ENCODE measurements around the gene GPRIN3.

The GPRIN3 gene

GRCh38 chr4:89267846-89268245 lies 39.8 kb downstream of the GPRIN3 start:
- no peaks in the 10 kb centered on the region for H3K4me1 ChIP-seq (ENCODE audit: insufficient read depth, low read length, poor library complexity, severe bottlenecking)
- no peak for TF ChIP-seq CTCF (conservative IDR thresholded peaks at IDR 0.05; ENCODE audit: low read length)
- no peak for TF ChIP-seq EZH2phosphoT487 (IDR thresholded peaks at IDR 0.05; ENCODE audit: borderline replicate concordance)
- H3F3A ChIP-seq (ENCODE audit: low read depth) = no peaks in the 10 kb centered on the region
- H3K9ac ChIP-seq (ENCODE audit: low read depth, low read length, poor library complexity, severe bottlenecking) = no peak overlapping the region
- H3K9me2 ChIP-seq (replicated peaks; ENCODE audit: low read depth, low read length) = no peaks in the 10 kb centered on the region
- no peak overlapping the region for H3K4me3 ChIP-seq (ENCODE audit: low read length, poor library complexity, severe bottlenecking)
- no peak overlapping the region for H3K4me2 ChIP-seq (ENCODE audit: low read depth, low read length, poor library complexity, severe bottlenecking)
- H3K9me3 ChIP-seq (ENCODE audit: insufficient read depth, low read depth, low read length) = no peaks in the 10 kb centered on the region
- H3K36me3 ChIP-seq (ENCODE audit: insufficient read depth, low read length) = no peaks in the 10 kb centered on the region
- no peaks in the 10 kb centered on the region for H3K79me2 ChIP-seq (ENCODE audit: insufficient read depth, low read length)
- H2AFZ ChIP-seq (ENCODE audit: low read length) = no peak overlapping the region
- H4K20me1 ChIP-seq (ENCODE audit: insufficient read depth, low read length, poor library complexity, severe bottlenecking) = no peaks in the 10 kb centered on the region
- H3K27me3 ChIP-seq (ENCODE audit: insufficient read depth, low read length, poor library complexity, severe bottlenecking) = no peaks in the 10 kb centered on the region

GRCh38 chr4:89267392-89267791 lies 40.2 kb downstream of the GPRIN3 start:
- Histone ChIP-seq H3K79me2 (ENCODE audit: insufficient read depth, low read length) (no peaks in the 10 kb centered on the region), H4K20me1 (ENCODE audit: insufficient read depth, low read length, poor library complexity, severe bottlenecking) (no peaks in the 10 kb centered on the region), H3K9ac (ENCODE audit: low read depth, low read length, poor library complexity, severe bottlenecking) (no peak overlapping the region), H3K9me2 (replicated peaks; ENCODE audit: low read depth, low read length) (no peaks in the 10 kb centered on the region), H3K27me3 (ENCODE audit: insufficient read depth, low read length, poor library complexity, severe bottlenecking) (no peaks in the 10 kb centered on the region), H3K9me3 (ENCODE audit: insufficient read depth, low read depth, low read length) (no peaks in the 10 kb centered on the region), H3K4me1 (ENCODE audit: insufficient read depth, low read length, poor library complexity, severe bottlenecking) (no peaks in the 10 kb centered on the region), H3K36me3 (ENCODE audit: insufficient read depth, low read length) (no peaks in the 10 kb centered on the region), H3F3A (ENCODE audit: low read depth) (no peaks in the 10 kb centered on the region), H2AFZ (ENCODE audit: low read length) (no peak overlapping the region), H3K4me2 (ENCODE audit: low read depth, low read length, poor library complexity, severe bottlenecking) (no peak overlapping the region), H3K4me3 (ENCODE audit: low read length, poor library complexity, severe bottlenecking) (no peak overlapping the region)
- TF ChIP-seq EZH2phosphoT487 (IDR thresholded peaks at IDR 0.05; ENCODE audit: borderline replicate concordance) = no peak
- TF ChIP-seq CTCF (conservative IDR thresholded peaks at IDR 0.05; ENCODE audit: low read length) = no peak

- Histone ChIP-seq H3K79me2 (ENCODE audit: insufficient read depth, low read length) (no peaks in the 10 kb centered on the region), H3K36me3 (ENCODE audit: insufficient read depth, low read length) (no peaks in the 10 kb centered on the region), H3K9ac (ENCODE audit: low read depth, low read length, poor library complexity, severe bottlenecking) (no peak overlapping the region), H3K27me3 (ENCODE audit: insufficient read depth, low read length, poor library complexity, severe bottlenecking) (no peaks in the 10 kb centered on the region), H2AFZ (ENCODE audit: low read length) (no peak overlapping the region), H3K9me2 (replicated peaks; ENCODE audit: low read depth, low read length) (no peaks in the 10 kb centered on the region), H4K20me1 (ENCODE audit: insufficient read depth, low read length, poor library complexity, severe bottlenecking) (no peaks in the 10 kb centered on the region), H3K4me1 (ENCODE audit: insufficient read depth, low read length, poor library complexity, severe bottlenecking) (no peaks in the 10 kb centered on the region), H3K4me2 (ENCODE audit: low read depth, low read length, poor library complexity, severe bottlenecking) (no peak overlapping the region), H3K4me3 (ENCODE audit: low read length, poor library complexity, severe bottlenecking) (no peak overlapping the region), H3K9me3 (ENCODE audit: insufficient read depth, low read depth, low read length) (no peaks in the 10 kb centered on the region), H3F3A (ENCODE audit: low read depth) (no peaks in the 10 kb centered on the region)
- TF ChIP-seq EZH2phosphoT487 (IDR thresholded peaks at IDR 0.05; ENCODE audit: borderline replicate concordance) (no peak), CTCF (conservative IDR thresholded peaks at IDR 0.05; ENCODE audit: low read length) (no peak)
These were observed 41.5 kb downstream of the GPRIN3 start for GRCh38 chr4:89266128-89266527.

Data from Loucy (cell line).